Activated CD4-positive, alpha-beta T cell treated with anti-CD3 and anti-CD28 coated beads, Interleukin-2, Interleukin-4, amounts not matched to agents 100 ng/mL and 50 ng/mL, durations not matched to agents 16 hours and 8 hours (primary cell): ENCODE data around the gene EIF1AD.
A peak's percentile ranks its signal among the peaks of the same experiment; 100 is the strongest.
"Not testable (repeated sequence)": the region's sequence is repeated elsewhere in the genome, so short reads cannot be mapped to it uniquely, and the experiment has no call there.

ENCODE experiments used
- DNase-seq: peaks from one replicate; pipeline ENCODE4 v3.0.0-alpha.2; 2020; ENCODE audit warnings: low spot score

EIF1AD gene

GRCh38 chr11:65968600-65969482 lies 33.1 kb downstream of the EIF1AD start:
- DNase-seq = no peak

GRCh38 chr11:65967329-65967934 lies 34.5 kb downstream of the EIF1AD start:
- DNase-seq = no peak

GRCh38 chr11:65965986-65966762 lies 35.8 kb downstream of the EIF1AD start:
- no peak for DNase-seq

- no peak for DNase-seq
These were observed 37.1 kb downstream of the EIF1AD start for GRCh38 chr11:65964906-65965305.

GRCh38 chr11:65962141-65962564 lies 39.8 kb downstream of the EIF1AD start:
- no peak for DNase-seq

GRCh38 chr11:65961267-65962140 lies 40.5 kb downstream of the EIF1AD start, which contains the start of gene SART1:
TSS of gene SART1 (plus strand) at chr11:65961734. CDS start at chr11:65961781, 47 bp downstream.
- peak; percentile 98 for DNase-seq

GRCh38 chr11:65960824-65961266 lies 41.1 kb downstream of the EIF1AD start:
- DNase-seq = no peak

- no peak for DNase-seq
These were observed 43.1 kb downstream of the EIF1AD start for GRCh38 chr11:65958774-65959420.

GRCh38 chr11:65958291-65958690 lies 43.7 kb downstream of the EIF1AD start:
- DNase-seq = no peak

GRCh38 chr11:65954771-65955170 lies 47.2 kb downstream of the EIF1AD start:
- DNase-seq = no peak

- no peak for DNase-seq
These were observed 48.5 kb downstream of the EIF1AD start for GRCh38 chr11:65953471-65953870.

GRCh38 chr11:65952052-65952521 lies 49.9 kb downstream of the EIF1AD start:
- no peak for DNase-seq

GRCh38 chr11:65951641-65952040 lies 50.3 kb downstream of the EIF1AD start:
- DNase-seq = not testable (repeated sequence)

GRCh38 chr11:65950711-65951110 lies 51.2 kb downstream of the EIF1AD start:
- not testable (repeated sequence) for DNase-seq

- no peak for DNase-seq
These were observed 54.3 kb downstream of the EIF1AD start for GRCh38 chr11:65947603-65948125.

- DNase-seq = no peak
These were observed 54.8 kb downstream of the EIF1AD start for GRCh38 chr11:65947133-65947532.

GRCh38 chr11:65946655-65947054 lies 55.3 kb downstream of the EIF1AD start:
- no peak for DNase-seq
